Measurements from ENCODE around the gene FUT8.

FUT8 gene

DNA sequence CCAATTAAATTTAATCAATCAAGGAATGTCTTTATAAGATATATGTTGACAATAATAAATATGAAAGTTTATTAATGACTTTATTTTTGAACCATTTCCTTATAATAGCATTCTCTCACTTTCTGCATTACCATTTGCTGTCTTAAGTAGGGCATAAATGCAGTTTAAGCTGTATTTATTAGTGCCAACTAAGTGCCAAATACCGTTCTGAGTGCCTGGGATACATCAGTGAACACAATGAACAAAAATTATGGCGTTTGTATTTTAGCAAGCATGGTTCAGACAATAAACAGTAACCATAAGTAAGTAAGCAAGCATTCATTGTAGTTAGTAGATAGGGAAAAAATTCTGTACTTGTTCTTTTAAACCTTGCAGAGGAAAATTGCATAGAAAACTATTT lies 145.8 kb downstream of the FUT8 start:
- no peak for DNase-seq (ENCODE audit: low spot score)

DNA sequence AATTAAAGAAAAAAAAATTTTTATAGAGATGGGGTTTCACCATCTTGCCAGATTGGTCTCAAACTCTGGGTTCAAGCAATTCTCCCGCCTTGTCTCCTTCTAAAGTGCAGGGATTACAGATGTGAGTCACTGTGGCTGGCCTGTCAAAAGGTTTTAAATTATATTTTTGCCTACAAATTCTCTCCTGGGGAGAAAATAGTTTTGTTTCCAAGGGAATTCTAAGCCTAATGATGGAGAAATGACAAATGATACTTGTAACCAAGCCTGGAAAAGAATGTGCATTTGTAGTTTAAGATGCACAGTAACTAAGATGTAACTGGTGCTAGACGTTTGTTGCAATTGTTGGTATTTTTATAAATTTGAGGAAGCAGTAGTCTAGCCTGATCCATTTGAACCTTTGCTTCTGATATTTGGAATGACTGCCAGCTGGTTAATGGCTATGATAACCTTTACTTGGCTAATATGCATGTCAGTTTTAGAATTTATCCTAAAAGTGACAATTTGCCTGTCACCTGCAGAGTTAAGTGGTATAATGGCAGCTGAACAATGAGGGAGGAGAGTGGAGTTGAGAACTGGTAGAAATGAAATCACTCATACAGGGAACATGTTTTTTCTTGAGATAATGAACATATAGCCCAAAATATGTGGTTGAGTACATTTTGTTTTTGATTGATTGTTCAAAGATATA lies 148.0 kb downstream of the FUT8 start:
- peak; percentile 9 for DNase-seq (ENCODE audit: low spot score)

GRCh38 chr14:65564370-65564769 lies 151.8 kb downstream of the FUT8 start:
- no peak for DNase-seq (ENCODE audit: low spot score)

DNA sequence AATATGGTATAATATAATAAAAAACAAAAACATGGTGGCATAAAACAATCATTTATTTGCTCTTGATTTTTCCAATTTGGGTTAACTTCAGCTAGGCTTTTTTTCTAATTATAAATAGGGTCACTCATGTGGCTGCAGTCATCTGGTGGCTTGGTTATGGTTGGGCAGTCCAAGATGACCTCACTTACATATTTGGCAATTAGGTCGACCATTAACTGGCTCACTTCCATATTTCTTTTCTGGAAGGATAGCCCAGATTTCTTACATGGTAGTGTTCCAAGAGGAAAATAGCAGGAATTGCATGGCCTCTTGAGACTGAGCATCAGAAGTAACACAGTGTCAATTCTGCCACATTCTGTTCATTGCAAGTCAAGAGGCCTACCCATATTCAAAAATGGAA lies 153.4 kb downstream of the FUT8 start:
- DNase-seq (ENCODE audit: low spot score), result peak; percentile 91

GRCh38 chr14:65566820-65567522 lies 154.4 kb downstream of the FUT8 start:
- peak; percentile 70 for DNase-seq (ENCODE audit: low spot score)

DNA sequence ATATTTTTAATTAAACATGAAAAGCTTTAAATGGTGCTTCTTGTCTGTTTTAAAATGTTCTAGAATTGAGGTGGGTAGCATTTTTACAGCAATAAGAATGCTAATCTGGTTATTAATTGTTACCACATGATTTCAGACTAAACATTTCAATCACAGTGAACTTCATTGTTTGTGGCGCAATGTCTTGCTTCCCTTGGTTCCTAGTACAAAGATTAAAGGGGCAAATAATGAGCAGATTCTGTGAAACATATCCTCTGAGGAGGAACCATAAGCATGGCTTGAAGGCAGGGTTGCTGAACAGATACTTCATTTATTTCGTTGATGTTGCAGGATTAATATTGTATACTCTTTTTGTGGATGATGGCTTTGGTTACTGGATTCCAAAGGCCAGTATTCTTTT lies 162.1 kb downstream of the FUT8 start:
- no peak for DNase-seq (ENCODE audit: low spot score)

DNA sequence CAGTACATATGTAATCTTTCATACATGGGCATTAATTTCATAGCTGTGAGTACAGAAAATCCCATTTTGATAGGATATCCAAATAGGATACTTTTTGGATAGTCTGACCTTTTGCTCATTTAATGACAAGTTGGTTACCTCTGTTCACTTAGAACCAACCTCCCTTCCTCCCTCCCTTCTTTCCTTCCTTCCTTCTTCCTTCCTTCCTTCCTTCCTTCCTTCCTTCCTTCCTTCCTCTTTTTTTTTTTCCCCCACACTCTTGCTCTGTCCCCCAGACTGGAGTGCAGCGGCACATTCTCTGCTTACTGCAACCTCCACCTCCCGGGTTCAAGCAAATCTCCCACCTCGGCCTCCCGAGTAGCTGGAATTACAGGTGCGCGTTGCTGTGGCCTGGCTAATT lies 162.9 kb downstream of the FUT8 start:
- no peak for DNase-seq (ENCODE audit: low spot score)

DNA sequence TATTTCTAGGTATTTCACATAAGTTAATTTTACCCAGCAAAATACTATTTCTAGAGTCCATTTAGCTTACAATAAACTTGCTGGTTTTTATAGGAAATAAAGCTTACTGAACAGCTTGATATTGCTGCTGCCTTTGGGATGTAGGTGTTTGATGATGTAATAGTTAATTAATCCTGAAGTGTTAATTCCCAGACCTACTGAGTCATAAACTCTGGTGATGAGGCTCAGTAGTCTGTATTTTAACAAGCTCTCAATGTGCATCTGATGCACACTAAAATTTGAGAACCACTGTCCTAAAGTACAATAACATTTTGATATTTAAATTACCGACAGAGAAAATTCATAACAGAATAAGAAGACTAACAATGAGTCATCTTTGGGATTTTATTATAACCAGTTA lies 168.4 kb downstream of the FUT8 start:
- DNase-seq (ENCODE audit: low spot score), result no peak

- DNase-seq (ENCODE audit: low spot score), result no peak
These were observed 168.8 kb downstream of the FUT8 start for GRCh38 chr14:65581378-65581777.

DNA sequence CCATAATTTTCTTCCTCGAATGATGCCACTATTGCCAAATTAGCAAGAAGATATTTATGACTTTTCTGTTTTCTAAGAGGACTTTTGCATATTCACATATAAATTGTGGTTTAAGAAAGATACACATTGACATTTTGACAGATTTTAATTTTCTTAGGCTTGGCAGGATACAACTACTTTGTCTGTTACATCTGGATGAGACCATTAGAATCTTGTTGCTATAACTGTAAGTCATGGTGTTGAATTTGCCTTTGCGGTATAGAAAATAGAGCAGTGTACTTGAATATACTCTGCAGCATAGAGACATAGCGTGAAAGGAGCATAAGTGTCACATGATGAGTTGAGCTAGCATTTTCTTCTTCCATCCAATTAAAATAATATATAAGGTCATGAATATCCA lies 169.3 kb downstream of the FUT8 start:
- DNase-seq (ENCODE audit: low spot score), result no peak

- DNase-seq (ENCODE audit: low spot score), result peak; percentile 45
These were observed 172.7 kb downstream of the FUT8 start for GRCh38 chr14:65585216-65585615.

DNA sequence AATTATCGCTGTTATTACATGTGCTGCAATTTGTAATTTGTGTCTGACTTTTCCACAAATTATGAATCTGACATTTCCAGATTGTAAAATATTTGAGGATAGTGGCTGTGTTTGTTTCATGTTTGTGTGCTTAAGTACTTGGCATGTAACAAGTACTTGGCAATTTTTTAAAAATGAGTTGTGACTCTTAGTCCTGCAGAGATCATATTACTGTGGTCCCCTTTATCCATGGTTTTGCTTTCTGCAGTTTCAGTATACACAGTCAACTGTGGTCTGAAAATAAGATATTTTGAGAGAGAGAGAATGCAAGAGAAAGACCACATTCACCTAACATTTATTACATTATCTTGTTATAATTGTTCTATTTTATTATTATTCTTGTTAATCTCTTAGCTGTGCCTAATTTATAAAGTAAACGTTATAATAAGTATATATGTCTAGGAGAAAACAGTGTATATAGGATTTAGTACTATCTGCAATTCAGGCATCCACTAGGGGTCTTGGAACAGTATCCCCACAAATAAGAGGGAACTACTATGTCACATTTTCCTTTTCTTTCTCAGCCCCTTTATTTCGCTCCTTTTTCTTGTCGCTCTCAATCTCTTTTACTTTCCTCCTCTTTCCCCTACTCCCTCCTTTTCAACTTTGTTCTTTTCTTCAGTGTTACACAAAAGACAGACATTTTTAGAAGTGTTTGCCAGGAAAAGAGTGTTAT lies 176.1 kb downstream of the FUT8 start:
- no peak for DNase-seq (ENCODE audit: low spot score)

GRCh38 chr14:65594153-65594881 lies 181.8 kb downstream of the FUT8 start:
- DNase-seq (ENCODE audit: low spot score), result no peak

DNA sequence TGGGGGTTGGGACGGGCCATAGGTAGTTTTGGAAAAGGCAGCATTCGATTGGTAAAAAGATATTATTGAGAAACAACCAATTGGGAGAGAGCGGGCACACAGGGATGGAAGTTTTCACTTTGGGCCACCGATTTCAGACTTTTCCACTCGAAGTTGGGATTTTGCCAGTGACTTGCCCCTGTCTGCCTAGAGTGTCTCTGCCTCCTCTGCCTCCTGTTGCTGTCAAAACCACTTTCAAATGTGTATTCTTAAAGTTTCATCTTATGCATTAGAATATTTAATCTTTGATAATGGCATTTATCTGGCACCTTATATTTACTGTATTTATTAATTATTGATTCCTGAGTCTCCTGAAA lies 182.3 kb downstream of the FUT8 start:
- no peak for DNase-seq (ENCODE audit: low spot score)

DNA sequence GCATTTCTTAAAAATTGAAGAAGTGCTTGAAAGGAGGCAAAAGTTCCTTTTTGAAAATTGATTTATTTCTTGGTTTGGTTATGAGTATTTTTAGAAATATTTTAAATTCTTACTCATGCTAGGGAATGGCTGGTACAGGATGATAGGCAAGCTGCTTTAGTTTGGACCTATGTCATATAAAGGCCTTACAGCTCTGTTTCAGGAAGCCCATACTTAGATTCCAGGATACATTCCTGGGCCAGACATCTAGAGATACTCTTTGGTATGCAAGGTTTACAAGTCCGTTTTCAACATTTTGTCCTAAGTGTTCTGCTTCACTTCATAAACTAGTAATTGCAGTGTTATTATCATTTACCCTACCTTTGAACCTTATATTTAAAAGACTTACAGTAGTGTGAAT lies 186.8 kb downstream of the FUT8 start:
- peak; percentile 20 for DNase-seq (ENCODE audit: low spot score)

GRCh38 chr14:65600742-65601141 lies 188.2 kb downstream of the FUT8 start:
- no peak for DNase-seq (ENCODE audit: low spot score)

- DNase-seq (ENCODE audit: low spot score), result no peak
These were observed 192.0 kb downstream of the FUT8 start for GRCh38 chr14:65604535-65604934.

DNA sequence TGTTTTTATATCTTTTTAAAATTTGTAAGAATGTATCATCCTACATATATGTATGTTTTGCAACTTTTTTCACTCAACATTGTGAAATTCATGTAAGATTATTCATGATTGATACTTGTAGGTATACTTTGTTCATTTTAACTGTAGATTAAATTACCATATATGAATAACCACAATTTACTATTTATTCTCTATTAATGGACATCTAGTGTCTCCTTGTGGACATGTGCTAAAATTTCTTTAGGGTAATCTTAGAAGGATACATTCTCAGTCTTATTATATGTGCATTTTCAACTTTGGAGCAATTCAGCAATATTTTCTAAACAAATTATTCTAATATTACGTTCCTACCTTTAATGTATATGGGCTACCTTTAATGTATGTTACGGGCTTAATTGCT lies 192.4 kb downstream of the FUT8 start:
- no peak for DNase-seq (ENCODE audit: low spot score)

GRCh38 chr14:65606460-65606859 lies 193.9 kb downstream of the FUT8 start:
- DNase-seq (ENCODE audit: low spot score), result no peak

DNA sequence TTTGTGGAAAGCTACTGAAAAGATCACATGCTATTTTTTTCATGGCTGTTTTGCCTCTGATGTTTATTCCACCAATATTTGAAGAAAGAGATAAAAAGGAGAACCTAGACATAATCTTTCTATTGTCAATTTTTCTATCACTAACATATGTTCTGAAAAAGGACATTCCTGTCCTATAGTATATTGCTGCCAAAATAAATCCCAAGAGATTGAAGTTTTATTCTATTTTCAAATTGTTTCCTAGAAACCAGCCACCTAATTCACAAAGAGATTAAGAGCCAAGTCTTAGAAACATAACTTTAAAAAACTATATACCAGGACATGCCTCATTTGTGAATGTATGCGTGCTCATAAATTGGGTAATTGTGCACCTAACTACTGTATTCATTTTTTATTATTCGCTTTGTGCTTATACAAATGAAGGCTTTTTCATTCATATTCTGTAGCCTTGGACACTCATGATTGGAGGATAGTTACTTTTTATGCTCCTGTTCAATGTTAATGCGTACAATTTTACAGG lies 200.7 kb downstream of the FUT8 start:
- no peak for DNase-seq (ENCODE audit: low spot score)

GRCh38 chr14:65618996-65619395 lies 206.5 kb downstream of the FUT8 start:
- no peak for DNase-seq (ENCODE audit: low spot score)

DNA sequence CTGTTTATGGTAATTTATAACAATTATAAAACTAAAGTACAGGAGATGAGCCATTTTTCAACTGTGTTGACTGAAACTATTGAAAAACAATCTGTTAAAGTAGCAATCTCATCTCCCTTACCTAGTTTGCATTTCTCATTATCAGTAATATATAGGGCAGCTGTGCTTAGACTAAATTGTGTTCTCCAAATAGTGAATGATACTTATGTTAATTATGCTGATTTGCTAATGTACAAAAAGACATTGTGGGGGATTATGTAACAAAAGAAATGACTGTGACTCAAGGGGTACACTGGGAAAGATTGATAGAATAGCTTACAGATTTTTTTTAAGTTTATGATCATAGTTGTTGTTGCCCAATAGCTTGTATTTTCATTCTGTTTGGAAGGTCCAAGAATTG lies 207.7 kb downstream of the FUT8 start:
- DNase-seq (ENCODE audit: low spot score), result no peak

Data from kidney tubule cell (primary cell).